HG03108 (cell line): ENCODE measurements around the gene CD109.

Source experiments
- ATAC-seq: cut with Tn5 transposase; IDR thresholded peaks from one replicate; pipeline ENCODE4 v1.9.1; 2021; ENCODE audit warnings: moderate library complexity; ENCODE audit not compliant: unreplicated experiment

CD109 gene

DNA sequence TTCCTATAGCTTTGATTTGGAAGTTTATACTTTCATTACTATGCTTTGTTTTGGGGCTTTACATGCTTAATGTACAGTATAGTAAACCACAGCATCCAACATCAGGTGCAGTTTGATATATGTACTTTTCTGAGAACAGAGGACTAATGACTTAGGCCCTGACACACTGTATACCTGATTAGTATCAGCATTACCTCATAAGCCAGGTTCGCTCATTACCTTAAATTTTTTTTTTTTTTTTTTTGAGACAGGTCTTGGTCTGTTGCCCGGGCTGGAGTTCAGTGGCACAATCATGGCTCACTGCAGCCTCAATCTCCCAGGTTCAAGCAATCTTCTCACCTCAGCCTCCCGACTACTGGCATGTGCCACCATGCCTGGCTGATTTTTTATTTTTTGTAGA is 28.4 kb downstream of the CD109 start:
- no peak for ATAC-seq

DNA sequence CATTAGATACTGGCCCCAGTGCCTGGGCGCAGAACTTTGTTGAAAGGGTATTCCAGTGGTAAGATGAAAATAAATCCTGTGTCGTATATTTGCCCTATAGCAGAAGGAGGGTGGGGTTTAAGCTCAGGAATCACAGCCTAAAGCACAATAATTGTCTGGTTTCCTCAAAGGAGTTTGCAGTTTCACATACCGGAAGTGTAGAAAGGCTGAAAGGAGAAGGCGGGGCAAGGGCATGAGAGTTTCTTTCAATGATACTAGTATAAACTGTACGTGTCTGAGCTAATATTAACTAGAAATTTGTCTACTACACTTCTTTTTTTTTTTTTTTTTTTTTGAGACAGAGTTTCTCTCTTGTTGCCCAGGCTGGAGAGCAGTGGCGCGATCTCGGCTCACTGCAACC is 29.2 kb downstream of the CD109 start:
- ATAC-seq, result peak; percentile 51

DNA sequence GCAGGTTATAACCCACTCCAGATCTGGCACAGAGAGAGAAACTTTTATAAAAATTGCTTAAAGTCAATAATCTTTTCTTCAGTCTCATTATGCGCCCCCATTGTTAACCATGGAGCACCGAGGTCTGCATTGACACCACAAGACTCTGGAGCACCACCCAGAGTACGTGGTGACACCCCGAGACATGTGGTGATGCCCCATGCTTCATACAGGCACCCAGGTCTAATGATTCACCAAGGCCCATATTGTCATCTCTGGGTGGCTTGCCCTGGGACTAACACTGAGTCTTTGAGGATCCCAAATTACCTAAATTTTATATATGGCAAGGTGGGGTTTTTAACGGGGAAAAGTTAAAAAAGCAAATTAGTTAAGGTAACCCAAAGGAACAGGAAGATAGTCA is 31.1 kb downstream of the CD109 start:
- ATAC-seq, result no peak

DNA sequence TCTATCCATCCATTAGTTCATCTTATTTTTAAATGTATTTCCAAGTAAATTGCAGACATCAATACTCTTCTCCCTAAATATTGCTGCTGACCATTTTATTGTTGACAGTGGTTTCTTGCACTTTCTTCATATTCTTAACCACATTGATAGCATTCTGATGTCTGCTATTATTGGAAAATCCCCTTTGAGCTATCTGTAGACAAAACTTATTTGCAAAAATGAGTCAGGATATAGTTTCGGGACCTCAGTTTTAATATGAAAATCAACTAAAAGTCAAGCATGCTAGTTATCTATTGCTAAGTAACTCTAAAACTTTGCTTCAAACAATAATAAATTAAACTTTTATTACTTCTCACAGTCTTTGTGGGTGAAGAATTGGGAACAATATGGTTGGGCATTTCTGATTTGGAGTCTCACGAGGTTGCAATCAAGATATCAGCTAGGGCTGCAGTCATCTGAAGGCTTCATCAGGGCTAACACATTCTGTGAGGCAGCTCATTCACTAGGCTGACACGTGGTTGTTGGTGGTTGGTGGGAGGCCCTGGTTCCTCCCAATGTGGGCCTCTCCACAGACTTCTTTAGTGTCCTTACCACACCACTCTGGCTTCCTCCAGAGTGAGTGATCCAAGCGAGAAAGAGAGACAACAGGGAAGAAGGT is 32.7 kb downstream of the CD109 start:
- peak; percentile 38 for ATAC-seq

DNA sequence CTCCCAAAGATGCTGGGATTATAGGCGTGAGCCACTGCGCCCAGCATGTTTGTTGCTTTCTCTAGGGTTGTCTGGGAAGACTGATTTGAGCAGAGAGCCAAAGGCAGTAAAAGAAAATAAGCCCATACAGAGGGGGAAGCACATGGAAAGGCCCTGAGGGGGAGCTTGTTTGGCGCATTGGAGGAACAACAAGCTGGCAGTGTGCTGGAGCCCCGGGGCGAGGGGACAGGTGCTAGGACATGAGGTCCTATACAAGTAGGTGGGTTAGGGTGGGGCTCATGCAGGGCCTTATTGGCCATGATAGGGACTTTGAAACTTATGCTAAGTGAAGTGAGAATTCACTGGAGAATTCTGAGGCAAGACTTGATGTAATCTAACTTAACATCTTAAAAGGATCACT is 35.3 kb downstream of the CD109 start:
- no peak for ATAC-seq

DNA sequence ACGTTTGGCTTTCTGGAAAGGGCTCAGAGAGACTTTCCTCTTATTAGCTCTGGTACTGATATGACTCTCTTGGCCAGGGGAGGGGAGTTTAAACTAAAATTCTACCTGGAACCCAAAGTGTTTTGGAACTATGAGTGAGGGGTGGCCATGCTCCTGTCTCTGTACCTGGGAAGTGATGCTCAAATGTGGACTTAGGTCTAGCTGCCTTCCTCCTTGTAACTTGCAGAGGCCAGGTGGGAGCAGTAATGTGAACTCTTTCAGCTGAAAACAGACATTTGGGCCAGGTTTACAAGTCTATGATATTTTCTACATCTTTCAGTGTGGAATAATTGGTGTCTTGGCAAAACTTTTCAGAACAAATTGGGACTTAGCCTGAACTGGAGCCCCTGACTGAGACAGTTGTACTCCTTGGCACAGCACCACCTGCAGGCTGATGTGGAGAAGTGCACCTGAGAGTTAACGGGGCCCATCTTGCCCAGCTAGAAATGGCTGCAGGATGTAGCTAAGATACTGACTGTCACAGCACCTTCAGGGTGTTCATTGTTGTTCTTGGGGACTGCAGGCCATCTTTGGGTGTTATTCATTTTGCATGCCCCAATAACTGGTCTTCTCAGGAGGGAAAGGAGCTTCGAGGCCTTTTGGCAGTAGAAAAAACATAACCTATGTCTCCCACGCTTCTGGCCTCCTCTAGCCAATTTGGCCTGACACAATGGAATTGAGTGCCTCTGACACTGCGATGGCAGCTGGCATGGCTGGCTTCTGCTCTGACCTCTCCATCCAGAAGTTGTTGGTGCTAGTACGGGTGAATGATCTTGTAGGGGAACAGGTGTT is 37.1 kb downstream of the CD109 start:
- peak; percentile 54 for ATAC-seq

DNA sequence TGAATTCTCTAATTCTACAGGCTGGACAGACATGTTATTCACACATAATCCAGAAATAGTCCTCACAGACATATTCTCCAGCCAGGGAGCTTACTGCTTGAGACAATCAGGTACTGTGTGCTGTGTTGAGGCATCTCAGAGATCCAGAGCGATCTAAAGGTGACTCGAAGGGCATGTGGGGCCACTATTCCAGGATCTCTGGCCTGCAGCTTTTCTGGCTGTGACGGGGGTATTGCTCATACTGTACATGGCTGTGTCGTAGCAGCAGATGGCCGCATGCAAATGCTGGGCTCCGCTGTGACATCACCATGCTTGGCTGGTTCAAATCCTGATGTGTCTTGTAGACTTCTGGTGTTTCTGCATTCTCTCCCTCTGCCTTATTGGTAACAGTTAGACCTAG is 37.8 kb downstream of the CD109 start:
- no peak for ATAC-seq

DNA sequence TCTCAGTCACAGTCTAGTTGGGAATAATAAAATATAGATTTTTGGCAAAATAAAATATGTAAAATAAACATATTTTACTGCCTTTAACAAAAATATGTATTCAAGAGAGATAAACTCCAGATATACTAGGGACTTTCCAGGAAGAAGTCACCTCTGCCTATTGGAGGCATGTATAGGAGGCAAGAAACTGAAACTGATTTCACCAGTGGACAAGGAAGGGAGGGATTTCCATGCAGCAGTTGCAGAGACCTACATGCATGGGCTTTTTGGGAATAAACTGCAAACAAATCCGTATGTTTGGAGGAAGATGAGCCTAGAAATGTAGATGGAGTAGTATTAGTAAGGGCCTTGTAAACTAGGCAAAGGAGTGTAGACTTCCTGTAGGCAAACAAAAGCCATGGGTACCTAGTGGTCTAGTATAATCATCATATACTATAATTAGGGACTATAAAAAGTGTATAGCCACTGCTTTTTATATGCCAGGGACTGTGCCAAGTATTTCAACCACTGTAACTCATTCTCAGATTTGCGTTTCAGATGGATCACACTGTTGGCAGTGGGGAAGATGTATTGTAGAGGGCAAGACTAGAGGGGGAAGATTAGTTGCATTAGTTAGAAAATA is 38.9 kb downstream of the CD109 start:
- ATAC-seq, result no peak

DNA sequence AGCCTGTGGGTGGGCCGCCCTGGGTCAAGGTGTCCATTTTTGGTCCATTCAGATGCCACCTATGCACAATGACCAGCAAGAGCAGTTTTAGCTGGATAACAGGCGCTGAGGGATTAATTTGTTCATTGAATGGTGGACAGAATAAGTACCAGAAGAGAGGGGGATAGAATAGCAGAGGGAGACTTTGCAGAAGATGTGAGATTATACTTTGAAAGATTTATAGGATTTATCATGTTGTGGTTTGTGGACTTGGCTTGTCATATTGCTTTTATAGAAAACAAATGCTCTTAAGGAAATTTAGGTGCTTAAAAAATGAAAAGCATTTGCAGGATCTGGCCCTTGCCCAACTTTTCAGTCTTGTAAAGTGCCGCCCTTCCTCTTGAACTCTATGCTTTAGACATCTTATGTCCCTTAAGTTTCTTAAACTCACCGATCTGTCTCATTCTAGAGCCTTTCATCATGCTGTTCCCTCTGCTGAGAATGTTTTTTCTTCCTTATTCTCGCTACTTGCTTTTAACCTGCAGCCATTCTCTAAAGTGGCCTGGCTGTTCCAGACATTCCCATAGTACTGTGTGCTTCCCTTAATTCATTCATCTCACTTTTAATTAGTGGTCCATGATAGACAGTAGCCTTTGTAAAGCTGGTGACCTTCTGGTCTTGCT is 42.5 kb downstream of the CD109 start:
- no peak for ATAC-seq

DNA sequence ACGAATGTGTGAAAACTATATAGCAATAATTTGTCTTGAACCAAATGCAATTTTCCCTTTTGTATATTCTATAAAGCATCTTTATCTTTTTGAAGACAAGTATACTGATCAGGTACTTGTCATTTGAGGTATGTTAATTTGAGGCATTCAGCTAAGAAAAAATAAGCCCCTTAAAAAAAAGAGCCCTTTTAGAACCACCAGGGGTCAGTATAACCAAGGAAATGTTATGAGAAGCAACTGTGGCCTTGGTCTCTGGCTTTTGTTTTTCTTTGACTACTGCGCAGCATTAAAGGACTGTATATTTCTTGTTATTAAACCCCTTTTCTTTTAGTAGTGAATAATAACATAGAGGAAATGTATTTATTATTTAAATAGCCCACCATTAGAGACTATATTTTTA is 43.1 kb downstream of the CD109 start:
- no peak for ATAC-seq

DNA sequence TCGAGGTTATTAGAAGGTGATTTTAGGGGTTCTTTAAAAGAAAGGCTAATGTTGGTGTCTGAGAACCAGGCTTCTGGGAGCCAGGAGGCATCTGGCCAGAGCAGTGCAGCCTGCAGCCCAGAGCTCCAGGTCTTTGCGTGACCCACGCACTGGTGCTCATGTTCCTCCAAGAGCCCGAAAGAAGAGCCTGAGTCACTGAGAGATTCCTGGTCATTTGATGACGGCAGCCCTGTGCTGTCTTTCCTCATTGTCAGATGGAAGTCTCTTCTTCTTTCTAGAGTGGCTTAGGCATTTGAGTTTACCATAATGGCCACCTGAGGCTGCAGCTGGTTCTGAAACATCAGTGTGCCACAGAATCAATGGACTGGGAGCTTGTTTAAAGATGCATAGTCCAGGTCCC is 46.4 kb downstream of the CD109 start:
- no peak for ATAC-seq

DNA sequence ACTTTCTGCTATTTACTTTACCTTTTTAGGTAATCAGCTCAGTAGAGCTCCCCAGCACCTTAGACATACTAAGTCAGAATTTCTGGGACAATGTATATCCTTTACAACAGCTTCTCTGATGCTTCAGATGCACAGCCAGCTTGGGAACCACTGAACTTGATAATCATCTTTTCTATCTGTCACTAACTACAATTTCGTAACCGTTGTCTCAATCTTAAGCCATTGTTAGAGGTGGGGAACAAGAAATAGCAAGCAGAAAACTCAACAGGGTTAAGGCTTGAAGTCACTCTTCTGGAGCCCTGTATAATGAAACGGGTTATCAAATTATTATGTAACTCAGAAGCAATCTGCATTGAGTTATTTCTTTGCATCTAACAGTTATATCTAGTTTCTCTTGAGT is 47.1 kb downstream of the CD109 start:
- no peak for ATAC-seq

DNA sequence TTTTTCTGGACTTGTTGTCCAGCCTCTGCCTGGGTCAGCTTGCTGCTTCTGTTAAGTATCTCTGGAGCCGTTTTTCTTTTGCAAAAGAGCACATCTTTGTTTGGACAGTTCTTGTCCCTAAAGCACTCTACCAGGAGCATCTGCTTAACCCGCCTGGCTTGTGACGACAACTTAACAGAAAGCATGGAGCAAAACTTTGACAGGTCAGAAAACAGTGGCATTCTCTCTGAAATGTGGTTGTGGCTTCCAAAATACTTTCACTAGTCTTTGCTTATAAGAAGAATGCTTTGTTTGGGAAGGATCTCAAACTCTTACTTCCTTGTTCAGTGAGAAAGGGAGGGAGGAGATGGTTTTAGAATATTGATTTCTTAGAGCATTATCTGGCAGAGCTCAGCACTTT is 47.6 kb downstream of the CD109 start:
- ATAC-seq, result no peak

DNA sequence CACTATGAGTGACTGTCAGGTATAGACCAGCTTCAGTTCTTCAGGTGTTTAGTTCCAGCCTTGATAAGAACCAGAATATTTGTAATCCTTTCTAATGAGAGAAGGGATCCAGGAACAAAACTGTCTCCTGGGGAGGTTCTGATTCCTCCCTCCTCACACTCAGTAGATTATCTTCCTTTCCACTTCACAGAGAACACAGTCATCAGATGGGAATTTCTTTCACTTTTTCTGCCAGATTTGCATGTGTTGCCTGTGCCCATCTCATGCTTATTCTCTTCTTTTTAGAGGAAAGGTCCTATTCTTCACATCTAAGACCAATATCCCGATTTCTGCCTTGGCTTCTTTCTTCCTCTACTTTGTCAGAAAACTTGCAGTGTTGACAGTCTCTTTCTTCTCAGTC is 50.8 kb downstream of the CD109 start:
- ATAC-seq, result no peak

DNA sequence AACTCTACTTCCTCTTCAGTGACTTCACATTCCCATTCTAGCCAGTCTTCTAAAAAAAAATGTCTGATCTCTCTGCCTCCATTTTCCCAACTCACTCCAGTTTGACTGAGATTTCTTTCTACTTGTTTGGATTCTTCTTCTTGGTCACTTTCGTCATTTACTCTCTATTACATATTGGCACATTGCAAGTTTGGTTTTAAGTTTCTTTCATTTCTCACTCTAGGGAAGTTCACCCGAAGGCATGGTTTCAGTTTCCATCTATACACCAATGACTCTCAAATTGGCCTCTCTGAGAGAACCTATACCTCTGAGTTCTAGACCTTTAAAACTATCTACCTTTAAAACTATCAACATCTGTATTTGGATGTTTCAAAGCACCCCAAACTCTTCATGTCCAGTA is 51.3 kb downstream of the CD109 start:
- peak; percentile 99 for ATAC-seq

DNA sequence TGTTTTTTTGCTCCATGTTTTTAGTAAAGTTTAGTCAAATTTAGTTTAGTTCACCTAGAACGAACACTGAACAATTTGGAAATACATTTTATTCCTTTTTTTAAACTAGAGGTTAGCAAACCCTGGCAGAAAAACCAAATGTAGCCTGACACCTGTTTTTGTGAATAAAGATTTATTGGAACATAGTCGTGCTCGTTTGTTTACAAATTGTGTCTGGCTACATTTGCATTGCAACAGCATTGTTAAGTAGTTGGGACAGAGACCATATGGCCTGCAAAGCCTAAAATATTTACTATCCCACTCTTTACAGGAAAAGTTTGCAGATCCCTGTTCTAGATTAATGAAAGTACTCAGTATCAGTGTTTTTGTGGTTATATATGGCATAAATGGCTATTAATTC is 56.9 kb downstream of the CD109 start:
- no peak for ATAC-seq

DNA sequence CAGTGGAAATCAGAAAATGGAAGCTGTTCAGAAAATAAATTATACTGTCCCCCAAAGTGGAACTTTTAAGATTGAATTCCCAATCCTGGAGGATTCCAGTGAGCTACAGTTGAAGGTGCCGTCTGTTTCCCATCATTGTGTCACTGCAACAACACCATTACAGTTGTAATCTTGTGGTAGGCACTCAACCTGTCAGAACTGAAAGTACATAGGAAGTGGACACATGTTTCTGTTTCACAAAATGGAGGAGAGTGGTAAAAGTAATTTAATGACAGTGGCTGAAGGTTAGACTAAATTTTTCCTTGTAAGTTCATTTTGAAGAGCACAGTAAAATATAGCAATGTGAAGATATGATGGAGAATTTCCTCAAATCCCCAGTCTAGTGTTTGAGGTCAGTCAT is 70.0 kb downstream of the CD109 start:
- no peak for ATAC-seq

DNA sequence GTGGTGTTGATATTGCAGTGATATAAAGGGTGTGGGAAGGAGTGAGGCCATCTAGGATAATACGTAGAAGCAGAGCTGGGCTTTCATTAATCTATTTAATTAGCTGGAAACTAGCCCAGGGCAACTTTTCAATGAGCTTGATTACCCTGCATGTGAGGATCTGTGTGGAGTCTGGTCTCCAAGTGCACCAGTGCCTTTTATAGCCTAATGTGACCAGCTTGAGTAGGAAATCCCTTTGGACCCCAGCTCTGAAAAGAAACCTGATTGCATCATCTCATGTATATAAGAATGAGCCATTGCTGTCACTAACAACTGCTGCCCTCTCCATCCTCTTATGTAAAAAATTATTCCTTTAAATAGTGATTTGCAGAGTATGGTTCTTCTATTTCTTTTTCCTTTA is 72.6 kb downstream of the CD109 start:
- ATAC-seq, result no peak

DNA sequence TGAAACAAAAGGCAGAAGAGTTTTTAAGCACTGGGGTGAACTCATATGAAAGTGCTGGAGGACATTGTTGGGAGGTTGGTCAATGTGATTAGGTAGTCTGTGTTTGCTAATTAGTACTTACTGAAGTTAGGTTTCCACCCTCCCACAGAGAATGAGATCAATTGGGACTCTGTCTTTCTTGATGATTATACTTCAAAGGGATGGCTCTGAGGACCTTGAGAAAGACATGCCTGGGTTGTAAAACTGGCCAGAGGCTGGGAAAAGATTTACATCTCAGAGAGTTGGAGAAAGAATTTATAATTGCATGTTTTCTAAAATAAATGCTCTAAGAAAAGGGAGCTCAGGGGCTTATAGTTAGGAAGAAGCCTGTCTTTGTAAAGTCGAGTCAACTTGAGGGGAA is 74.0 kb downstream of the CD109 start:
- ATAC-seq, result no peak

DNA sequence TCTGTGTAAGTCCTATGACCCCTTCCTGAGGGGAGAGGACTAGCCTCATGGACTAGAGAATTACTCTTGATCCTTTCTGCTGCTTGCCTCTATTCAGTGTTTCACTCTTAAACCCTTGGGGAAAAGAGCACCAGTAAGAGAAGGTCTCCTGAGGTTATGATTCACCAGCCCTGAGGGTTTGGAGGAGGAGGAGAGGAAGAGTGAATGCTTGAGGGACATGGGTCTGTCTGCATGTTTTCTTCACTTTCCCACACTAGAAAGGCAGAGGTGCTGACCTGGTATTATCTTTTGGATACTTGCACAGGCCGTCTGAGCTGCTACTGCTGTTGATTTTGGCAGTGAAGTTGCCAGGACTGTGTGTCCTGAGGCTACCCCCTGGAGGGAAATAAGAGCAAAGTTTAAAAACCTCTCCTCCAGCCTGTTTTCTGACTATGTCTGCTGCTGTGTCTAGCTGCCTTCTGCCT is 78.3 kb downstream of the CD109 start:
- ATAC-seq, result peak; percentile 79

DNA sequence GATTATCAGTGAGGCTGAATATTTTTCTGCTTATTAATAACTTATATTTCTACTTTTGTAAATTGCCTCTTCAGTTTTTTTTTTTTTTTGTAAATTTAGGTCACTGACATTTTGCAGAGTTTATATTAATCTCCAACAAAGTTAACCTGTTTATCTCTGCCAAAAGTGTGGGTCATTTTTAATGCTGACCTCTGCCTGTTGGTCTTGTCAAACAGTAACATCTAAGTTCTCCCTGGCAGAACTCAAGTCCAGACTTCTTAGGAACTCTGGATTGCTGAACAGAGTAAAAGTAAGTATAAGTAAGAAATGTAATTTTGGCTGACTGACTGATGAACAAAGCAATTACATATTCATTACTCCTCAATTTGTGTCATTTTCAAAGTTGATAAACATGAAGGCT is 83.9 kb downstream of the CD109 start:
- no peak for ATAC-seq

DNA sequence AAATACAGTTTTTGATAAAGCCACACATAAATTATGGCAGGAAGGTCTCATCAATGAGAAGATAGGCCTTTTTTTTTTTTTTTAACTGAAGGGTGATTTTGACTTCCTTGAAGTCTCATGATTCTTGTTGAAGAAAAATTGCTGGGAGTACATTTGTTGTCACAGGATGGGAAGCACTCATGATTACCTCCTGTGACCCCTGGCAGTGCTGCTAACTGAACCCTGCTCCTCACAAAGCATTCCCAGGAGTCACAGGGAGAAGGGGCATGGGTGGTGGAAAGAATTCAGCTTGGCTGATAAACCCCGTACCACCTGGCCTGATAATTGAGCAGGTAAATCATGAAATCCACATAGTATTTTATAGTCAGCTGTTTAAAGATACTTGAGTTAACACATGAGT is 86.9 kb downstream of the CD109 start:
- no peak for ATAC-seq
